HEK293 (cell line): Measurements from ENCODE around the gene RPS6KA5.

Source experiments
- CTCF ChIA-PET: fragments of 350-600 bp; formaldehyde crosslinking; extraction: SDS; loops from one replicate; lab custom pipeline; 2021; ENCODE audit warnings: antibody characterized with exemption; lab: Yijun Ruan, JAX
- POLR2A ChIA-PET: fragments of 300-600 bp; formaldehyde crosslinking; extraction: SDS; loops from one replicate; lab custom pipeline; 2020; ENCODE audit warnings: antibody characterized with exemption, inconsistent platforms; lab: Yijun Ruan, JAX
- H3K27ac ChIP-seq: fragments of 200-500 bp; sonication (Bioruptor generic); 2 replicates; pipeline ENCODE4 v1.5.1; 2014; ENCODE audit warnings: low read depth, low read length, control low read depth, inconsistent platforms; ENCODE audit errors: extremely low read depth
- H3K36me3 ChIP-seq, 2 experiments: fragments of 200-500 bp in 1 of 2; sonication (Bioruptor generic) in 1 of 2; 1 replicate in 1 of 2; 2 replicates in 1 of 2; pipeline ENCODE4 v1.5.1; 2014 to 2017; ENCODE audit warnings: inconsistent platforms in 2 of 2, low read length in 2 of 2; ENCODE audit not compliant: control insufficient read depth in 2 of 2, insufficient read depth in 1 of 2
- H3K4me1 ChIP-seq: fragments of 200-500 bp; sonication (Bioruptor generic); 2 replicates; pipeline ENCODE4 v1.5.1; 2014; ENCODE audit warnings: mild to moderate bottlenecking, low read length, inconsistent platforms; ENCODE audit not compliant: control insufficient read depth, insufficient read depth
- H3K4me3 ChIP-seq: 2 replicates; pipeline ENCODE4 v1.5.1; 2011; ENCODE audit warnings: low read depth, mild to moderate bottlenecking, control low read depth, low read length, moderate library complexity
- H3K9me3 ChIP-seq: fragments of 200-500 bp; sonication (Bioruptor generic); 2 replicates; pipeline ENCODE4 v1.5.1; 2014; ENCODE audit warnings: low read depth, low read length, inconsistent platforms; ENCODE audit not compliant: control insufficient read depth, insufficient read depth
- FEZF1 ChIP-seq: fragments of 450-650 bp; formaldehyde crosslinking; IDR thresholded peaks from 2 replicates; pipeline ENCODE4 v1.5.1; 2016; ENCODE audit warnings: missing biosample characterization, missing genetic modification characterization
- GLIS2 ChIP-seq: fragments of 450-650 bp; formaldehyde crosslinking; IDR thresholded peaks from 2 replicates; pipeline ENCODE4 v1.5.1; 2016; ENCODE audit warnings: missing biosample characterization, missing genetic modification characterization
- HIC1 ChIP-seq: fragments of 450-650 bp; formaldehyde crosslinking; IDR thresholded peaks from 2 replicates; pipeline ENCODE4 v1.5.1; 2016; ENCODE audit warnings: missing biosample characterization, missing genetic modification characterization
- KLF8 ChIP-seq: fragments of 450-650 bp; formaldehyde crosslinking; IDR thresholded peaks from 2 replicates; pipeline ENCODE4 v1.5.1; 2016; ENCODE audit warnings: missing biosample characterization, missing genetic modification characterization
- OVOL3 ChIP-seq: fragments of 450-650 bp; formaldehyde crosslinking; IDR thresholded peaks from 2 replicates; pipeline ENCODE4 v1.5.1; 2016; ENCODE audit warnings: missing biosample characterization, missing genetic modification characterization
- PRDM4 ChIP-seq: fragments of 450-650 bp; formaldehyde crosslinking; IDR thresholded peaks from 2 replicates; pipeline ENCODE4 v1.5.1; 2017; ENCODE audit warnings: missing biosample characterization, missing genetic modification characterization
- RBAK ChIP-seq: fragments of 450-650 bp; formaldehyde crosslinking; IDR thresholded peaks from 2 replicates; pipeline ENCODE4 v1.5.1; 2016; ENCODE audit warnings: missing biosample characterization, missing genetic modification characterization
- SCRT2 ChIP-seq: fragments of 450-650 bp; formaldehyde crosslinking; IDR thresholded peaks from 2 replicates; pipeline ENCODE4 v1.5.1; 2016; ENCODE audit warnings: missing biosample characterization, missing genetic modification characterization
- ZNF2 ChIP-seq: fragments of 450-650 bp; formaldehyde crosslinking; IDR thresholded peaks from 2 replicates; pipeline ENCODE4 v1.5.1; 2016; ENCODE audit warnings: missing biosample characterization, missing genetic modification characterization
- ZNF214 ChIP-seq: fragments of 450-650 bp; formaldehyde crosslinking; IDR thresholded peaks from 2 replicates; pipeline ENCODE4 v1.5.1; 2017; ENCODE audit warnings: missing biosample characterization, mild to moderate bottlenecking, missing genetic modification characterization, borderline replicate concordance
- ZNF362 ChIP-seq: fragments of 450-650 bp; formaldehyde crosslinking; IDR thresholded peaks from 2 replicates; pipeline ENCODE4 v1.5.1; 2016; ENCODE audit warnings: missing biosample characterization, missing genetic modification characterization
- ZNF585B ChIP-seq: fragments of 450-650 bp; formaldehyde crosslinking; IDR thresholded peaks from 2 replicates; pipeline ENCODE4 v1.5.1; 2016; ENCODE audit warnings: missing biosample characterization, missing genetic modification characterization
- ZNF658 ChIP-seq: fragments of 450-650 bp; formaldehyde crosslinking; IDR thresholded peaks from 2 replicates; pipeline ENCODE4; 2016; ENCODE audit warnings: missing biosample characterization, missing genetic modification characterization
- ZNF664 ChIP-seq: fragments of 450-650 bp; formaldehyde crosslinking; IDR thresholded peaks from 2 replicates; pipeline ENCODE4 v1.5.1; 2016; ENCODE audit warnings: missing biosample characterization, missing genetic modification characterization
- ZNF785 ChIP-seq: fragments of 450-650 bp; formaldehyde crosslinking; IDR thresholded peaks from 2 replicates; pipeline ENCODE4 v1.5.1; 2016; ENCODE audit warnings: missing biosample characterization, missing genetic modification characterization

RPS6KA5 gene

GRCh38 chr14:91056361-91056760, 4.1 kb downstream of the RPS6KA5 start:
- Histone ChIP-seq H3K4me1 (peaks cover 21% of the 10 kb centered on the region), H3K27ac (no peak overlapping the region), H3K4me3 (no peak overlapping the region), H3K9me3 (no peaks in the 10 kb centered on the region), H3K36me3 (no peaks in the 10 kb centered on the region; a peak in 1 of 3 replicates)
- ChIA-PET CTCF (interaction anchor here (1.2 kb wide), 1 partner anchor 90 kb away, joined by 3 read pairs; no protein-coding TSS in a partner anchor), POLR2A (no interaction called here)
- no peak for TF ChIP-seq ZNF585B
- no peak for TF ChIP-seq RBAK (tag by site-specific recombination)
- no peak for TF ChIP-seq ZNF2 (tag by site-specific recombination)
- TF ChIP-seq ZNF785 (tag by site-specific recombination), result no peak
- no peak for TF ChIP-seq ZNF664 (tag by site-specific recombination)
- TF ChIP-seq ZNF658 (tag by site-specific recombination), result no peak
- no peak for TF ChIP-seq SCRT2 (tag by site-specific recombination)
- no peak for TF ChIP-seq OVOL3 (tag by site-specific recombination)
- no peak for TF ChIP-seq HIC1 (tag by site-specific recombination)
- TF ChIP-seq ZNF362 (tag by site-specific recombination), result no peak
- no peak for TF ChIP-seq GLIS2 (tag by site-specific recombination)
- no peak for TF ChIP-seq ZNF214 (tag by site-specific recombination)

- H3K27ac ChIP-seq, result no peak overlapping the region
- peaks cover 21% of the 10 kb centered on the region for H3K4me1 ChIP-seq
- TF ChIP-seq HIC1 (tag by site-specific recombination), result no peak
- TF ChIP-seq KLF8, result no peak
- peak; percentile 65 for TF ChIP-seq FEZF1 (tag by site-specific recombination)
- TF ChIP-seq PRDM4 (tag by site-specific recombination), result peak; percentile 92
- H3K4me3 ChIP-seq, result no peak overlapping the region
- no peaks in the 10 kb centered on the region; a peak in 1 of 3 replicates for H3K36me3 ChIP-seq
- ChIA-PET POLR2A (no interaction called here), CTCF (interaction anchor here (0.6 to 1.1 kb wide), 3 partner anchors 121 to 838 kb away, joined by 3 read pairs; no protein-coding TSS in a partner anchor)
- no peaks in the 10 kb centered on the region for H3K9me3 ChIP-seq
Measured at GRCh38 chr14:91055016-91055415, 5.4 kb downstream of the RPS6KA5 start.
